ENCODE data around the gene OBSCN.

DNA sequence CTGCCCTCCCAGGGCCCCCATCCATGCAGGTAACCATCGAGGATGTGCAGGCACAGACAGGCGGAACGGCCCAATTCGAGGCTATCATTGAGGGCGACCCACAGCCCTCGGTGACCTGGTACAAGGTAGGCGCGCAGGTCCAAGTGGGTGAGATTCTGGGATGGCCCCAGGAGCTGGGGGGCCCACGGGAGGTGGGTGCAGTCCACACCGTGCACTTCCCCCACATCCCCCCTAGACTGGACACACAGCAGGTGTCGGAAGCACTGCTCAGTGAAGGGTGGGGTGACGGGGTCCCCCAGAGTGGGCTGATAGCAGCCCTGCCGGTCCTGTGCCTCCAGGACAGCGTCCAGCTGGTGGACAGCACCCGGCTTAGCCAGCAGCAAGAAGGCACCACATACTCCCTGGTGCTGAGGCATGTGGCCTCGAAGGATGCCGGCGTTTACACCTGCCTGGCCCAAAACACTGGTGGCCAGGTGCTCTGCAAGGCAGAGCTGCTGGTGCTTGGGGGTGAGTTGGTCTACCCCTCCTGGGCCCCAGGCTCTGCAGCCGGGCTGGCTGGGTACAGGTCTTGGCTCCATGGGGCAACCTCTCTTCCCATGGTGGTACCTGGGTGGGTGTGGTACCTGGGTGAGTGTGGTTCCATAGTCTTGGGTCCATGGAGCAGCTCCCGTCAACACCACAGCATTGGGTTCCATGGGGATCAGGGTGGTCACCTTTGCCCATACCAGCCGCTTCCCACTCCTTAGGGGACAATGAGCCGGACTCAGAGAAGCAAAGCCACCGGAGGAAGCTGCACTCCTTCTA is 158.4 kb downstream of the OBSCN start:
- TF ChIP-seq, protein P1, sequence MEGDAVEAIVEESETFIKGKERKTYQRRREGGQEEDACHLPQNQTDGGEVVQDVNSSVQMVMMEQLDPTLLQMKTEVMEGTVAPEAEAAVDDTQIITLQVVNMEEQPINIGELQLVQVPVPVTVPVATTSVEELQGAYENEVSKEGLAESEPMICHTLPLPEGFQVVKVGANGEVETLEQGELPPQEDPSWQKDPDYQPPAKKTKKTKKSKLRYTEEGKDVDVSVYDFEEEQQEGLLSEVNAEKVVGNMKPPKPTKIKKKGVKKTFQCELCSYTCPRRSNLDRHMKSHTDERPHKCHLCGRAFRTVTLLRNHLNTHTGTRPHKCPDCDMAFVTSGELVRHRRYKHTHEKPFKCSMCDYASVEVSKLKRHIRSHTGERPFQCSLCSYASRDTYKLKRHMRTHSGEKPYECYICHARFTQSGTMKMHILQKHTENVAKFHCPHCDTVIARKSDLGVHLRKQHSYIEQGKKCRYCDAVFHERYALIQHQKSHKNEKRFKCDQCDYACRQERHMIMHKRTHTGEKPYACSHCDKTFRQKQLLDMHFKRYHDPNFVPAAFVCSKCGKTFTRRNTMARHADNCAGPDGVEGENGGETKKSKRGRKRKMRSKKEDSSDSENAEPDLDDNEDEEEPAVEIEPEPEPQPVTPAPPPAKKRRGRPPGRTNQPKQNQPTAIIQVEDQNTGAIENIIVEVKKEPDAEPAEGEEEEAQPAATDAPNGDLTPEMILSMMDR (IDR thresholded peaks at IDR 0.05), result no peak
- no peak for TF ChIP-seq POLR2A (IDR thresholded peaks at IDR 0.05)

Measured in adrenal gland (tissue), 5 donors.